Astrocyte of the cerebellum (primary cell): ENCODE data around the gene SLC1A4.

Experiments used
- DNase-seq: peaks from one replicate; pipeline ENCODE4 v3.0.0-alpha.2; 2011; ENCODE audit warnings: low read depth
- H3K4me3 ChIP-seq: 2 replicates; pipeline ENCODE4 v1.5.1; 2011; ENCODE audit warnings: mild to moderate bottlenecking, low read depth, low read length, moderate library complexity
- in situ Hi-C: cut with HindIII; loops from 2 replicates; pipeline ENCODE4 v1.10.0; 2017; ENCODE audit warnings: low sequenced_read_pairs
- TF ChIP-seq, protein P1 (sequence below): IDR thresholded peaks from 2 replicates; pipeline ENCODE4 v1.5.1; 2012; ENCODE audit warnings: low read length, low read depth, moderate library complexity, mild to moderate bottlenecking; ENCODE audit errors: missing control alignments

Gene SLC1A4

GRCh38 chr2:64945973-64946768, 43.0 kb upstream of the SLC1A4 start:
- no peak overlapping the region for H3K4me3 ChIP-seq
- TF ChIP-seq, protein P1, sequence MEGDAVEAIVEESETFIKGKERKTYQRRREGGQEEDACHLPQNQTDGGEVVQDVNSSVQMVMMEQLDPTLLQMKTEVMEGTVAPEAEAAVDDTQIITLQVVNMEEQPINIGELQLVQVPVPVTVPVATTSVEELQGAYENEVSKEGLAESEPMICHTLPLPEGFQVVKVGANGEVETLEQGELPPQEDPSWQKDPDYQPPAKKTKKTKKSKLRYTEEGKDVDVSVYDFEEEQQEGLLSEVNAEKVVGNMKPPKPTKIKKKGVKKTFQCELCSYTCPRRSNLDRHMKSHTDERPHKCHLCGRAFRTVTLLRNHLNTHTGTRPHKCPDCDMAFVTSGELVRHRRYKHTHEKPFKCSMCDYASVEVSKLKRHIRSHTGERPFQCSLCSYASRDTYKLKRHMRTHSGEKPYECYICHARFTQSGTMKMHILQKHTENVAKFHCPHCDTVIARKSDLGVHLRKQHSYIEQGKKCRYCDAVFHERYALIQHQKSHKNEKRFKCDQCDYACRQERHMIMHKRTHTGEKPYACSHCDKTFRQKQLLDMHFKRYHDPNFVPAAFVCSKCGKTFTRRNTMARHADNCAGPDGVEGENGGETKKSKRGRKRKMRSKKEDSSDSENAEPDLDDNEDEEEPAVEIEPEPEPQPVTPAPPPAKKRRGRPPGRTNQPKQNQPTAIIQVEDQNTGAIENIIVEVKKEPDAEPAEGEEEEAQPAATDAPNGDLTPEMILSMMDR = no peak
- in situ Hi-C loops = loop anchor here (25.0 kb wide), 1 partner anchor 91 kb away; no protein-coding TSS in a partner anchor
- no peak for DNase-seq

- in situ Hi-C loops = loop anchor here (25.0 kb wide), 1 partner anchor 90 kb away; no protein-coding TSS in a partner anchor
These were observed 42.4 kb upstream of the SLC1A4 start for GRCh38 chr2:64946769-64947247.

GRCh38 chr2:64947885-64948284, 41.3 kb upstream of the SLC1A4 start:
- TF ChIP-seq, protein P1 = no peak
- DNase-seq = no peak
- in situ Hi-C loops = loop anchor here (25.0 kb wide), 1 partner anchor 89 kb away; no protein-coding TSS in a partner anchor
- no peak overlapping the region for H3K4me3 ChIP-seq

More at GRCh38 chr2:64946769-64947247, 42.4 kb upstream of the SLC1A4 start:
- no peak overlapping the region for H3K4me3 ChIP-seq
- no peak for DNase-seq
- TF ChIP-seq, protein P1 = no peak

DNA sequence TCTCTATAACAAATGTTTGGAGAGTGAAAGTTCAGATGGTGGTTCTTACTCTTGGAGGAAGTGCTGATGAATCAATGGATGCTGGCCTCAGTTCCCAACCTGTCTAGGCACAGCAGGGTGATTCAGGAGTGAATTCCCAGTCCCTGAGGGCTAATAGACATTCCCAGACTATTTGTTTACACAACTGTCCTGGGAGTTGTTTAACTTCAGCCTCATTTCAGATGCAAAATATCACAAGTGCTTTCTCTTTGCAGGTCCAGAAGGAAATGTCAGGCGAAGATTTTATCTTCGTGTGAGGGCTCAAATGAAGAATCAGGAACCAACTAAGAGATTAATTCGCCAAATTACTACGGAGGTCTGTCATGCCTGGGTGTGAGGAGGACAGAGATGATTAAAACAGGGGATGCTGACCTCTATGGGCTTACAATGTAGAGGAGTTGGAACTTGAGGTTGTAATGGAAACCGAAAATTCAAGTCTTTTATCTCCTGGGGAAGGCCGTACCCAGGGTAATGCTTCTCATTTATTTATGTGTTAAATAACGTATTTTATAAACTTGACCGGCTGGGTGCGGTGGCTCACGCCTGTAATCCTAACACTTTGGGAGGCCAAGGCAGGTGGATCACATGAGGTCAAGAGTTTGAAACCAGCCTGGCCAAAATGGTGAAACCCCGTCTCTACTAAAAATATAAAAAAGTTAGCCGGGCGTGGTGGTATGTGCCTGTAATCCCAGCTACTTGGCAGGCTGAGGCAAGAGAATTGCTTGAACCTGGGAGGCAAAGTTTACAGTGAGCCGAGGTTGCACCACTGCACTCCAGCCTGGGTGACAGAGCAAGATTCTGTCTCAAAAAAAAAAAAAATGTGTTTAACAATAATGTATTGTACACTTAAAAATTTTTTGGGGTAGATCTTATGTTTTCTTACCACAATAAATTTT, 38.7 kb upstream of the SLC1A4 start:
- no peak overlapping the region for H3K4me3 ChIP-seq
- in situ Hi-C loops = no loop called here
- TF ChIP-seq, protein P1 = no peak
- no peak for DNase-seq

GRCh38 chr2:64951306-64951953, 37.8 kb upstream of the SLC1A4 start:
- no peak overlapping the region for H3K4me3 ChIP-seq
- in situ Hi-C loops = no loop called here

More at GRCh38 chr2:64951306-64951953, 37.8 kb upstream of the SLC1A4 start:
- DNase-seq = no peak
- TF ChIP-seq, protein P1 = no peak
